Skeletal muscle cell (primary cell): Measurements from ENCODE around the gene NFIB.

Experiments
- DNase-seq: peaks from one replicate; pipeline ENCODE4 v3.0.0-alpha.2; 2010; ENCODE audit warnings: low read depth
- H3K4me3 ChIP-seq: 2 replicates; pipeline ENCODE4 v1.5.1; 2011; ENCODE audit warnings: low read depth, mild to moderate bottlenecking, control low read depth, low read length, moderate library complexity

The NFIB gene

DNA sequence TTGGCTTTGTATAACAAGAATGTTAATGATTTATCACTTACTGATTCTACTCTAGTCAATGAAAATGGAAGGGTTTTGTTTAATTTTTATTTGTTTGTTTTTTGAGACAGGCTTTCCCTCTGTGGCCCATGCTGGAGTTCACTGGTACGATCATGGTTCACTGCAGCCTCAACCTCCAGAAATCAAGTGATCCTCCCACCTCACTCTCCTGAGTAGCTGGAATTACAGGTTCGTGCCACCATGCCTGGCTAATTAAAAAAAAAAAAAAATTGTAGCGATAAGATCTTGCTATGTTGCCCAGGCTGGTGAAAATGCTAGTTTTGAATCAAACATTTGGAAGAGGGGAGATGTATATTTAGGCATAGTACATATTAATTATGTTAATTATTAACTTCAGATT is 209.4 kb downstream of the NFIB start:
- no peak overlapping the region for H3K4me3 ChIP-seq
- no peak for DNase-seq

DNA sequence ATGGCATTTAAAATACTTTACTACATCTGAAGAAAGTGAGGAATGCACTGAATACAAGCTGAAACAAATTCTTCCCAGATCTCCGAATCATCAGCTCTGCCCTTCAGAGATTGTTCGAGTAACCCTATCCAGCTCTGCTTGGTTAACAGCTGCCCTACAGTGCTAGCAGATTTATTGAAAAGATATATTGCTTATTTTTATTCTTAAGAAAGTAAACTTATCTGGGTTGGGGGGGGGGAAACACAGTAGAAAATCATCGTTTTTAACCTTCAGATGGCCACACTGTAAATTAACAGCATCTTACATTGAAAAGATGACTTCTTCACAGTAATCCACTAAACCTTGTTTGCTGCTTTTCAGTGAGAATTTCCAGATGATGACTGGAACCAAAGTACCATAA is 210.8 kb downstream of the NFIB start:
- DNase-seq = no peak
- H3K4me3 ChIP-seq = no peak overlapping the region

DNA sequence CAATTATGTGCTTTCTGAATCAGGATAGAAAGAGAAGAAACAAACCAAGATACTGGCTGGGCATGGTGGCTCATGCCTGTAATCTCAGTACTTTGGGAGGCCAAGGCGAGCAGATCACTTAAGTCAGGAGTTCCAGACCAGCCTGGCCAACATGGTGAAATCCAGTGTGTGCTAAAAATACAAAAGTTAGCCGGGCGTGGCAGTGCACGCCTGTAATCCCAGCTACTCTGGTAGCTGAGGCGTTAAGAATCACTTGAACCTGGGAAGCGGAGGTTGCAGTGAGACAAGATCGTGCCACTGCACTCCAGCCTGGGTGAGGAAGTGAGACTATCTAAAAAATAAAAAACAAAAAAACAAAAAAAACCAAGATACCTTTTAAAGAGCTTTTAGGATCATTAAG is 214.2 kb downstream of the NFIB start:
- DNase-seq = no peak
- no peak overlapping the region for H3K4me3 ChIP-seq

DNA sequence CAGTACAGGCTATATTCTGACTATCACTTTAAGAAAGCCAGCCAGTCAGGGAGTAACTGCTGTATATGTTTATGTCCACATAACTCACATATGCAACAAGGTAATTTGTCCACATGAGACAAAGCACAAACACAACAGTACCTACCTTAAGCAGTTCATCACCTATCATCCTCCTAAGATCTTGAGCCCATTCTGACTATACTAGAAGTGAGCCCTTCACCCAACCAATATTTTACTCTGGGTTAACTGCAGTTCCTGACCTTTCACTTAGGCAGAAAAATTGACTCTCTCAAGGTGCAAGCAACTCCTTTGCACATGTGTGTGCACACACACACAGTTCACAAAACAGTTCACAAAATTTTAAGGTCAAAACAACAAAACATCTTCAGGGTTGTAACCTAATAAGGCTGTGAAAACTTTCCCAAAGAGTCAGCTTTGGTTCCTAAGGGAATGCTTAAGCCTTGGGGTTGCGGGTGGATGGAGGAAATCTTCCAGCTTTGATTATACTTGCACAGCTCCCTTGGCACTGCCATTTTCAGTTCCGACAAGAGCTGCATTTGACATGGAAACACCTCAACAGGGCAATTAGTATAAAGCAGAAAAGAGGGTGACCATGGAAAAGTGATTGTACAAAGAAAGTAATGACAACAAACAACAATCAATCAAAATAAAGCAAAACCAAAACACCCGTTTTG is 215.3 kb downstream of the NFIB start:
- H3K4me3 ChIP-seq = no peak overlapping the region
- DNase-seq = no peak

DNA sequence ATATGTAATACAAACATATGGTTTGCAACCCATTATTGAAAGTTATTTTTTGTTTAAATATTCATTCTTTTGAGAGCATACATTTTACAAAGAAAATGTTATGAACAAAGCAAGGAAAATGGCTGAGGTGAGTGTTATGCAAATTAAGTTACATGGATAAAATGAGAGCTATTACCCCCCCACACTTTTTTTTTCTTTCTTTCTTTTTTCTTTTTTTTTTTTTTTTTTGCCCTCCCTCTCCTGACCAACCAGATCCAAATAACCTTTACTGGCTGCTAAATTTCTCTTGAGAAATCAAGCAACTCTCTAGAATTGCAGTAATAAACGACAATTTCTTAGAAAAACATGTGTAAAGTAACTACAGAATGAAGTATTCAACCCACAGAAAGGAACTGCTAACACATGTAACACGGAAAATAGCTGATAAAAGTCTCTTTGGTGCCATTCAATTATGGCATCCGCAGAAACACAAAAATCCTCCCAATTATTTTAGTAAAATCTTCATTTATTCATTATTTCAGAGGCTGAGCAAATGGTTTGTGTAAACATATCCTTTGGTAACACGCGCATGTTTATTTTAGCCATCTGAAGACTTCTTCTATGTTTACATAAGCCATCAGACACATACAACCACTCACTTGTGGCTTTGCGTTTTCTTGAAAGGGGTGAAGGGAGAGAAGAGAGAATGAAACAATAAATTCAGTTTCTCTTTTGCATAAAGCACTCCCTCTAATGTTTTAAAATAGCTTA is 216.1 kb downstream of the NFIB start:
- no peak overlapping the region for H3K4me3 ChIP-seq

DNA sequence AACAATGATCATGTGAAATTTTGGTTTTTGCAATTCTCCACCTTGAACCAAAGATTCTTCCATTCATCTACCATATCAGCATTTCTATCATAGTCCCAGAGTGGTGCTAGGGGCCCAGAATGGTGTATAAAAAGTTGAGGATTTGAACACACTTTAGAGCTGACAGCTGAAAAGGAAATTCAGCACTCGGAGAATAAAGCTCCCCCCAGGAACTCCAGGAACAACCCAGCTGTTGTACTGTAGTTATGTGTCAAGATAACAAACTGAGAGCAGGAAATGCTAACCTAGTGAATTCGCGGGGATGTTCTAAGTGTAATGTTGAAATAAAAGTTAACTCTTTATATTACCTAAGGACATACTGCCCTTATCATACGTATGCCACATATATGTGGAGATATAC is 216.7 kb downstream of the NFIB start:
- peak; percentile 36 for DNase-seq
- H3K4me3 ChIP-seq = no peak overlapping the region

More for the DNA sequence above, 216.1 kb downstream of the NFIB start:
- no peak for DNase-seq

DNA sequence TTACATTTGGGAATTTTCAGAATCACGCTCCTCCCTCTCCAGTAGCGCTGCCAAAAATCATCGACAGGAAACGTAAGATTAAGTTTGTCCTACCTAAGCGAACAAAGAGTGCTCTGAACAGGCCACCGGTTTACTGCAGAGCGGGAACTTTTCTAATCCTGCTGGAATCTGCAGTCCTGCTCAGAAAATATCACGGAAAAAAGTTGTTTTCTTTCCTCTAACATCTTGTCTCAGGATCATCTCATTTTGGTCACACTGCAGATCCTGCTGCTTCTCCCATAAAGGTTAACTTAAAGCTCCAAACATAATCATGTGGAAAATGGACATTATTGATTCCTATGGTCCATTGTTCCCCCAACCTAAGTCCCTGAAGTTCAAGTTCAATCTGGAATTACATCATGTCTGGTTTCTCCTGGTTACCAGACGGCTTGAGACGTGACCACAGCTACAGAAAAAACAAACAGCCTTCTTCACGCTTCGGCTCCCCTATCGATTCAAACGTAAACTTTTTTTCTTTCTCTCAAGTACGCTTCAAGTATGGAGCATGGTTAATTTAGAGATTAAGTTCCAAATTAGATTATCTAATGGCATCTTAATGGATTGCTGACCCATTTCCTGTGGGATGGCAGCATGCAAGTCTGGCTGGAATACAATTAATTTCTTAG is 217.6 kb downstream of the NFIB start:
- DNase-seq = peak; percentile 61
- H3K4me3 ChIP-seq = peak overlapping the region; percentile 10

DNA sequence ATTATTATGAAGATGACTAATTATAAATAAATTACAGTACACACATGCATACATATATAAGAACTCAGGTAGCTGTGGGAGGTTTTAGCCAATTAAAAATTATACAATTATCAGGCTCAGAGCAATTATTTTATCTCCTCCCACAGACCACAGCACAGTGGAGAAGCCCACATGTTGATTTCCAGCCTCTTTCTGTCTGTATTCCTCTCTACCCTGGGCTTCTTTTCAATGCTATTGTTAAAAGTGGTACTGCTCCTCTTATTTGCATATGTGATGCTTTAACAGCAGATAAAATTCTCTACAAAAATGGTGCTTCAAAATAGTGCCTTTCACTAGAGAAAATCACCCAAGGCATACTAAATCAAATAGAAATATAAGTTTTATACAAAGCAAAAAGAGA is 218.7 kb downstream of the NFIB start:
- DNase-seq = no peak
- no peak overlapping the region for H3K4me3 ChIP-seq

DNA sequence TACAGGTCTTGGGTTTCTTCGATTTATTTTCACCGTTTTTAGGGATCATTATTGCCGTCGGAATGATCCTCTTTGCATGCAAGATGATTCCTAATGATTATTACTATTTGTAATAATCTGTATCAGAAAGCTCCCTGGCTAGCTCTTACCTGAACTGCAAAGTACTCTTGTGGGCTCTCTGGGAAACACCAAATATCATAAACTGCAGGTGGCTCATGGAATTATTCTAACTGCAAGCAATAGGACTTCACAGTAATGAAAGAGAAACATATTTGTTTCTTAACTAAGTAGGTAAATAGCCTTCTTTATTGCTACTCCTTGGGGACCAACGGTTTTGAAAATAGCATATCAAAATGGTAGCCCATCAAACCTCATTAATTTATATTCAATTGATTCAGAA is 219.4 kb downstream of the NFIB start:
- H3K4me3 ChIP-seq = no peak overlapping the region
- DNase-seq = no peak

DNA sequence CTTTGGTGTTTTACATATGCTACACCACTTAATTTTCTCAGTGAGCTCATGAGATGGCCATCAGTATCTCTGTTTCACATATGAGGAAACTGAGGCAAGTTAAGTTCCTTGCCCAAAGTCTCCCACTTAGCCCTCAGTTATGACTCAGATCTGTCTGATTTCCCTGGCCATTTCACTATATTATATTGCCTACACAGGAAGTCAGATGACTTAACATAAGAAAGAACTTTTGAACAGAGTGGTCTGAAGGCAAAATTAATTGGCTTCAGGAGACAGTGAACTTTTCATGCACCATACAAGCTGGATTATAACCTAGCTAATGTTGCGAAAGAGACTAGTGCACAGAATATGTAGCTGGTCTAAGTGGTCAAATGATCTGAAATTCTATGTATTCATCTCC is 221.6 kb downstream of the NFIB start:
- no peak overlapping the region for H3K4me3 ChIP-seq
- peak; percentile 31 for DNase-seq

DNA sequence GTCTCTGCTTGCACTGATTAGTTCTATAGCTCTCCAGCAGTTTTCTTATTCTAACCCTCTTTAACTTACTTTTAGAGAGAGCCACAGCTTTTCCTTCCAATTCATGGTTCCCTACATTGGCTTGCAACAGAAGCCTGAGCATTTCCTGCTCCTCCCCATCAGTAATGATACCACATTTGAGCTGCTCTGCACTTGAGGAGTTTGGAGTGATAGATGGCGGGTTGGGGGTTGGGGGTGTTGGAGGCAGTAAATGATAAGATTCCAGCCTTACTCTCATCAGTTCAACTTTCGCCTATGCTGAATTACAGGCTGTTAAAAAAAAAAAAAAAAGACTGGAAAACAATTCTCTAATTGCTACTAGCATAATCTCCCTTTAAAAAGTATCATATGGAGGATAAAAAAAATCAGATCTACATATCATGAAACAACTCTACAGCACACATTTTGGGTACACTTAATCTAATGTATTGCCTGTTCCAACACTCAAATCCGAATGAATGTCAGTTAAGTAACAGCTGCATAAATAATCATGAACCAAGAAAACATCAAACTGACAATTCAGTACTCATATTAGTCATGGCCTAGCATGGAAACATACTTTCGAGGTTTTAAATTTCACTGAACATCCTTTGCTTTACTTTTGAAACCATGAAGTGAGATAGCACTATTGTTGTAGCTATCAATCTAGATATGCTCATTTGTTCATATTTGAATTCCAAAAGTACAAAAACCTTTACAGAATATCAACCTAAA is 224.7 kb downstream of the NFIB start:
- no peak for DNase-seq
- no peak overlapping the region for H3K4me3 ChIP-seq

DNA sequence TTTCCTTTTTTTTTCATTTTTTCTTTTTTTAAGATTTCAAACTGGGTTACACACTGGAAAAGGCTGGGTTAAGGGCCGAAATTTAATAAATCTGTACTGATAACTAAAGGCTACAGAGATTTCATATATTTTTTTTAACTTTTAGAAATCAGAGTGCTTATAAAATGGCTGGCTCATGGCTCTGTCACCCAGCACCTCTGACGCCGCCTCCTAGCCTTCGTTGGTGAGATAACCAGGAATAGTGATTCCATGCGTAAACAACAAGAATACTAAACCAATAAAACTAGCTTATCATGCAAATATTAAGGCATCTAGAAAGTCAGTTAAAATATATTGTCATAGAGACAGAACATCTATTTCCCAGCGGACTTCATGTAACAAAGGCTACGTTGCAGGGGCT is 226.4 kb downstream of the NFIB start:
- DNase-seq = no peak
- H3K4me3 ChIP-seq = no peak overlapping the region

DNA sequence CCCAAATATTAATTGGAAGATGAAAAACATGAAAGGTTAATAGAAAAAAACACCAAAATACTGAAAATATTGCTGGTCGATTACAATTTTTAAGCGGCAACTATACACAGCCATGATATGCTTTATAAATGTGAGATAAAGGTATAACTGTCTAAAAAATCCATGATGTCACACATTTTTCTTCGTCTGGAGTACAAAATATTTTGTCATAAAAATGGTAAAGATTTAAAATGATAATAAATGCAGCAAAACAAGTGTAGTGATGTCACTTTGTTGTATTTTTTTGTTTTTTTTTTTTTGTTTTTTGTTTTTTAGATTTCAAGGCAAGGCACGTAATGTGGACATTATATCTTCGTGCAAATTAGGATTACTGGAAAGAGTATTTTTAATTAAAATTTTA is 227.4 kb downstream of the NFIB start:
- no peak overlapping the region for H3K4me3 ChIP-seq
- no peak for DNase-seq

DNA sequence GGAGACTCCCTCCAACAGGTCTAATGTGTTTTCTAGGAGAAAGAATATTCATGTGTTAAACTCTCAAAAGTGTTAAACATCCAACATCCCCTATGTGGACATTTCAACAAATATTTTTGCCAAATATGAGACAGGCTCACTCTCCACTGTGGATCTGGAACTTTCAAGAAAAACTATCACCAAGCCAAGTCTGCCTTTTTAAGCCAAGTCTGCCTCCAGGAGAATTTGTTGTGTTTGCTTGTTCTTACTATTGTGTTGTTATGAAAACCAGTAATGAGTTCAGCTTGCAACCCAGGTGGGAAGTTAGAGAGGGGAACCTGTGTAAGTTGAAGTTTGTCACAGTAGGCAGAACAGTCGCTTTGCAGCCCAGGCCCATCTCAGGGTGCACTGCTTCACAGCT is 228.1 kb downstream of the NFIB start:
- no peak overlapping the region for H3K4me3 ChIP-seq
- no peak for DNase-seq

DNA sequence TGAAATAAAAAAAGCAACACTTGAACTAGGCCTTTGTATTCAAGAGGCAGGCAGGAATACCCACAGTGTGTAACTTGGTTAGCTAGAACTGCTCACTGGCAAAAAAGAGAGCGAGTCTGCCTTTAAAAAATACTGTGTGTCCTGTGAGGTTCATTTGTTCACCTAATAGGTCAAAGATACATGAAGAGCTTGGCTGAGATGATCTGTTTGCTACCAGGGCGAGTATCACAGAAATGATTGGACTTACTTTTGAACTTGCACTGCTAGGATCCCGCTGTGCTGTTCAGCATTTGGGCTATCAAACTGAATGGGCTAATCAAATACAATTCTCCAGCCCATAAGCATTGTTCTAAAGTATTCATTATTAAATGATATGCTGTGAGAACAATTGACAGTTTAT is 229.1 kb downstream of the NFIB start:
- DNase-seq = no peak

DNA sequence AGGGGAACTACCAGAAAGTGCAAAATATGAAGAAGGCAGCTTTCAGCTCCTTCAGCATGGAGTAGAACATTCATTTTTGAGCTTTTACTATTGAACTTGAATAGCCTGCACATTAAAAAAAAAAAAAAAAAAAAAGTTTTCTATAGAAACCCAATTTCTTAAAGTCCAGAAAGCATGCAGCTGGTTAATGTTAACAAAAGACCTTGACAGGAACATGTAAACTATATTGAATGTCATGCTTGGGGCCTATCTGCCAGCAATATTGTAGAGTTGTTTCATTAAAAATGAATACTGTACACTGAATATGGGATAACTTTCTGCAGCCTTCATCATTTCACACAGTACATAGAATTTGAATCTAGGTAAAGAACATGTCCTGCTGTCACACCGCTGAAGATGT is 230.6 kb downstream of the NFIB start:
- no peak overlapping the region for H3K4me3 ChIP-seq
- DNase-seq = no peak

More for the DNA sequence above, 229.1 kb downstream of the NFIB start:
- no peak overlapping the region for H3K4me3 ChIP-seq

DNA sequence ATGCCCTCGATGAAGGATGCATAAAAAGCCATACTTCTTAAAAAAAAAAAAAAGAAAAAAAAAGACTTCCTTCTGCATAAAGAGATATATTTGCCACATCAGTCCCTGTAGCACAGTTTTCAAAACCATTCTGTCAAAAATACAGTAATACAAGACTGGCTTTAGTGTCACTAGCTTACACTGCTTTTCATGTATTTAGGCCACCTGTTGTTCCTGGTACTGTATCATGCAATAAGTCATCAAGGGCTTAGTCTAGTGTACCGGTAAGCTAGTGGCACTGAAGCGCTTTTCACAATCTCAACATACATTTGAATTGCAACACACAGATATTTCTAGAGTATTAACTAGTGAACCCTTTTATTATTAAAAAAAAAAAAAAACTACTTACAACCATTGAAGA is 231.2 kb downstream of the NFIB start:
- no peak for DNase-seq
- no peak overlapping the region for H3K4me3 ChIP-seq

DNA sequence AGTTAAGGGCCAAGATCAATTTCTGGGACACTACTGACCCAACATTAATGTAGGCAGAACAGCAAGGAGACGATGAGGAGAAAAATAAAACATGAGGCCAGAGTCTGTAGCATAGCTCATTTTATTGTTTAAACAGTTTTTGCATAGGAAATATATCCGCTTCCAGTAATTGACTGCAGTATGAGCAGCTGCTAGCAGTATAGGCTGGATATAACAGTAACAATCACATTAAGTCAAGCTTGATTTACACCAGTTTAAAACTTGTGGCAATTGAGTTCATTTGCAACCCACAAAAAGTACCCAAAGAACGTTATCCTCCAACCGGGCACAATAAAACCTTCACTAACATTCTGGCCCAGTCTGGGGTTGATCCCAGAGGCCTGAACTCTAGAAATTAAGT is 232.2 kb downstream of the NFIB start:
- DNase-seq = no peak
- H3K4me3 ChIP-seq = no peak overlapping the region

DNA sequence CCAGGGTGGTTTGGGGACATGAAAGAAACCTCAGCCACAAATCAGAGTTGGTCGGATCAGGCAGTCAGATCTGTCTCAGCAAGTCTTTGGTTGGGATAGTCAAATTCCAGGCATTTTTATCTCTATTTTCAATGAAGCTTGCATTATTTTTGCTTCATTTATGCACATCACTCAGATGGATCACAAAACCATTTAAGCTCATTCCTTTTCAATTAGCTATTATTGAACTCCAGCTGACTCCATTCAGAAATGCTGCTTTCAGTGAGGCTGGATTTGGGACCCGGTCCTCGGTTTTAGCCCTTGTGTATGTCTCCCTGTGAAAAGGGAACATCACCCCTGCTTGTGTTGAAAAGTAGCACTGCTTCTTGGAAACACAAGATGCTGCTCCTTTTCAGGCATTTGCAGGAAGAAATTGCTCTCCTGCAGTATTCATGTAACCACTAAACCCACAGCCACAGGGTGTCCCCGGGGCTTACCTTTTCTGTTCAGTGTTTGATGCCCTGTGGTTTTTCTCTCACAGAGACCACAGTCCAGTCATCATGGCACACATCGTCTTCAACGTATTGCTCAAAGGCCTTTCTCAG is 232.9 kb downstream of the NFIB start:
- peak; percentile 59 for DNase-seq
- no peak overlapping the region for H3K4me3 ChIP-seq

DNA sequence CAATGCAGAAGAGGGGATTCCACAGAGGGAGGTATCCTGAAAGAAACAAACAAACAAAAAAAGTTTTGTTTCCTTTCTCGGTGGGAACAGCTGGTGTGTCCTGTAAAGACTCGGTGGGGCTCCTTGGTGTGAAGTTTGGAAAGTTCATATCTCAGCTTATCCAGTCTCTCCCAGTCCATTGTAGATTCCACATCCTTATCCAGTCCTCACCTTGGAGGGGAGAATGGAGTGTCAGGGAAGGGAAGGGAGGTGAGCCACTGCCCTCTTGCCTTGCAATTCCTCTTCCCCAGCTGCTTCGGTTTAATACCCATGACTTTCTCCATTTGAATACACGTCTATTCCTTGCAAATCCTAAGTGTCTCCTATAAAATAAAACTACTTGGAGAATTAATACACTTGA is 234.5 kb downstream of the NFIB start:
- no peak for DNase-seq

More for the DNA sequence above, 234.5 kb downstream of the NFIB start:
- no peak overlapping the region for H3K4me3 ChIP-seq
